GM19463 (cell line): Measurements from ENCODE around the gene SIRT1.
"Not testable (repeated sequence)": the region's sequence is repeated elsewhere in the genome, so short reads cannot be mapped to it uniquely, and the experiment has no call there.

ENCODE experiments used
- ATAC-seq: cut with Tn5 transposase; IDR thresholded peaks from one replicate; pipeline ENCODE4 v1.9.1; 2021; ENCODE audit warnings: mild to moderate bottlenecking, moderate library complexity; ENCODE audit not compliant: unreplicated experiment

SIRT1 gene

DNA sequence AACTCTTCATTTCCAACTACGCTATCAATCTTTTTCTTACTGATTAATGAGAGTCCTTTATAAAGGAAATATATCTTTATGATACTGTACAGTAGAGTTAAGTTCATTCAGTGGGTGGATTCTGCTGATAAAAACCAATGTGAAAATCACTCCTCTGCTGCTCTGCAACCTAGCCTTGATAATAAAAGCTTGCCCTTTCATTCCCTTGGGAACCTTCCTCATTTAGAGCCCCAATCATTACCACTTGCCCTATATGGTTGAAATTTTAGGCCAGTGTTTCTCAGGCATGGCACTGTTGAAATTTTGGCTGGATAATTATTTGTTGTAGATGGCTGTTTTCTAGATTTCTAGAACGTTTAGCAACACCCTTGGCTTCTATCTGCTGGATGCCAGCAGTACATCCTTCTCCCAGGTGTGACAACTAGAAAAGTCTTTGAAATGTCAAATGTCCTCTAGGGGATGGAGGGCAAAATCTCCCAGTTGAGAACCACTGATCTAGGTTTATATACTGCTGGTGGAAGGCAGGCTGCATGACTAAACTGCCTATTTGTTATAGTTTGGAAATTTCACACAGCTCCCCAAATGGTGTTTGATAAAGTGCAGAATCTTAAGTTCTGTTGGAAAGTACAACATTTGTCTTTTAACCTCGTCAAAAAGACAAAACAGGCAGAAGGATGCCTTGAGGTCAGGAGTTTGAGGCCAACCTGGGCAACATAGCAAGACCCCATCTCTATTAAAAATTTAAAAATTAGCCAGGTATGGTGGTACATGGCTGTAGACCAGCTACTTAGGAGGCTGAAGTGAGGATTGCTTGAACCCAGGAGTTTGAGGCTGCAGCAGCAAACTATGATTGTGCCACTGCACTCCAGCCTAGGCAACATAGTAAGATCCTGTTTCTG is 8.9 kb upstream of the SIRT1 start:
- no peak for ATAC-seq

DNA sequence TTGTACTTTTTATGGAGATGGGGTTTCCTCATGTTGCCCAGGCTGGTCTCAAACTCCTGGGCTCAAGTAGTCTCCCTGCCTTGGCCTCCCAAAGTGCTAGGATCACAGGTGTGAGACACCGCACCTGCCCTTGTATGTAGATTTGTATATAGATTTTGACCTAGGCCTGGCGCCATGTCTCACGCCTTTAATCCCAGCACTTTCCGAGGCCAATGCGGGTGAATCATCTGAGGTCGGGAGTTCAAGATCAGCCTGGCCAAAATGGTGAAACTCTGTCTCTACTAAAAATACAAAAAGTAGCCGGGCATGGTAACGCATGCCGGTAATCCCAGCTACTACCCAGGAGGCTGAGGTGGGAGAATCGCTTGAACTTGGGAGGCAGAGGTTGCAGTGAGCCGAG is 7.0 kb upstream of the SIRT1 start:
- not testable (repeated sequence) for ATAC-seq

DNA sequence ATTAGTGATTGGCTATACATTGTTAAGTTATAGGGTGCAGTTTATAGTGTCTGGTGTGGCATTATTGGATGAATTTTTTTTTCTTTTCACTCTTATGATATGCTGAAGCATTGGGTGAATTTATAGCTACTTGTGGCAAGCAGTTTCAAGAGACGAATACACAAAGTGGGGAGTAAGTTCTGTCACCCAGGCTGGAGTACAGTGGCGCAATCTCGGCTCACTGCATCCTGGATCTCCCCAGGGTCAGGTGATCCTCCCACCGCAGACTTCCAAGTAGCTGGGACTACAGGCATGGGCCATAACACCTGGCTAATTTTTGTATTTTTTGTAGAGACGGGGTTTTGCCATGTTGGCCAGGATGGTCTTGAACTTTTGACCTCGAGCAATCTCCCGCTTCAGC is 6.3 kb upstream of the SIRT1 start:
- no peak for ATAC-seq

DNA sequence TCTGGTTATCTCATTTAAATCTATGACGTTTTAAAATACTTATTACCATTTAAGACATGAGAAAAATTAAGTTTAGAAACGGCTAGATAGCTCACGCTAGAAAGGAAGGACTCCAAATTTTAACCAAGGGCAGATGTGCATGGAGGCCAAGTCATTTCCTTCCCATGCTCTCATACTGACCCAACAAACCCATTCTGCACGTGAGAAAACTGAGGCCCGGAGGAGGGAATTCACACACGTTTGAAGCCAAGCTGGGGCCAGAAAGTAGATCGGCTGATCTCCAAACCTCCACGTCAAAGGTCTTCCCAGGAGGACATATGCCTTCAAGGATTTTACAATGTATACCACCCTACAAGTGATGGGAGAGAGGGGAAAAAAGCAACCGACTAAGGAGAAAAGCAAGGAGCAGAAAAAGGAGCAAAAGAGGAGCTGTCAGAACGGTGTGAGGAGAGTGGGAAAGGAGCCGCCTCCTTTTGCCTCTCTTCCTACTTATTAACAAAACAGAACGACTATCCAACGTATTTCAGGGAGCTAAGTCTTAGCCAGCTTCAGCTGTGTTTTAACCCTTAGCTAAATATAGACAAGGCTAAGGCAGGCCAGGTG is 645 bp upstream of the SIRT1 start:
- ATAC-seq, result no peak

DNA sequence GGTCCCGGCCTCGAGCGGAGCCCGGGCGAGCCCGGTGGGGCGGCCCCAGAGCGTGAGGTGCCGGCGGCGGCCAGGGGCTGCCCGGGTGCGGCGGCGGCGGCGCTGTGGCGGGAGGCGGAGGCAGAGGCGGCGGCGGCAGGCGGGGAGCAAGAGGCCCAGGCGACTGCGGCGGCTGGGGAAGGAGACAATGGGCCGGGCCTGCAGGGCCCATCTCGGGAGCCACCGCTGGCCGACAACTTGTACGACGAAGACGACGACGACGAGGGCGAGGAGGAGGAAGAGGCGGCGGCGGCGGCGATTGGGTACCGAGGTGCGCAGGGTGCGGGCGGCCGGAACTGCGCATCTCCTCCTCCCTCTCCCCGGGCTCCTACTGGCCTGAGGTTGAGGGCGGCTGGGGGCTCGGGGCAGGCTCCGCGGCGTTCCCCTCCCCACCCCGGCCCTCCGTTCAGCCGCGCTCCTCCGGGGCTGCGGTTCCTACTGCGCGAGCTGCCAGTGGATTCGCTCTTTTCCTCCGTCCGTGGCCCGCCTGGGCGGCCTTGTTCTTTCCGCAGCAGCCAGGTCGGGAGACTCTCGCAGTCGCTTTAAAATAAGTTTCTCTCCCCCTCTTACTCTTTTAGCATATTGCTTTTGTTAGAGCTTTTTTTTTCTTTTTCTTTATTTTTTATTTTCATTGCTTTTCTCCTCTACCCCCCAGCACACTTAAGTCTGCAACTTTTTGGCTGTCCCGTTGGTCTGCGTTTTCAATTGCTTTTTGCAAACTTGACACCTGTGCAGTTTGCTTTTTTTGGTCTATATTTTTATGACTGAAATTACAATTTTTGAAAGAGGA is 600 bp downstream of the SIRT1 start:
- ATAC-seq, result peak; percentile 49

DNA sequence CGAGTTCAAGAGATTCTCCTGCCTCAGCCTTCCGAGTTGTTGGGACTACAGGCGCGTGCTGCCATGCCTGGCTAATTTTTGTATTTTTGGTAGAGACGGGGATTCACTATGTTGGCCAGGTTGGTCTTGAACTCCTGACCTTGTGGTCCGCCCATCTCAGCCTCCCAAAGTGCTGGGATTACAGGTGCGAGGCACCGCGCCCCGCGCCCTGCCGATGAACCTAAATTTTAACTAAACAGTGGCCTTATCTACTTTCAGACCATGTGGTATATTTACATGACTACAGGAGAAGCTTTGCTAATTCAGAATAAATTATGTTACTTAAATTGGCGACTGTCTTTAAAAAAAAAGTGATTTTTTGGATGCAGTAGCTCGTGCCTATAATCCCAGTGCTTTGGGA is 9.2 kb downstream of the SIRT1 start:
- no peak for ATAC-seq

DNA sequence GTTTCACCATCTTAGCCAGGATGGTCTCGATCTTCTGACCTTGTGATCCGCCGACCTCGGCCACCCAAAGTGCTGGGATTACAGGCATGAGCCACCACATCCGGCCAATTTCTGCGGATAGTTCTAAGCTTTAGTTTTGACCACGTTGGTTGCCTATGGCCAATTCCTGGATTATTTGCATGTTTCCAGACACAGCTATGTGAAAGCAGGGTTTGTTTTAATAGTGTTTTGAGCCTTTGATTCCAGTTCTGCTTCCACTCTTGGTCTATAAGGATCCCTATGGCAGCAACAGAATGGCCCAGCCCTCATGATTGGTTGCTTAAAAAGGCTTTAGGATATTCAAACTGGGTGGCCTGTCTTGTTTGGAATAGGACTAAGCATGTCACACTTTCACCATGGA is 19.1 kb downstream of the SIRT1 start:
- no peak for ATAC-seq

DNA sequence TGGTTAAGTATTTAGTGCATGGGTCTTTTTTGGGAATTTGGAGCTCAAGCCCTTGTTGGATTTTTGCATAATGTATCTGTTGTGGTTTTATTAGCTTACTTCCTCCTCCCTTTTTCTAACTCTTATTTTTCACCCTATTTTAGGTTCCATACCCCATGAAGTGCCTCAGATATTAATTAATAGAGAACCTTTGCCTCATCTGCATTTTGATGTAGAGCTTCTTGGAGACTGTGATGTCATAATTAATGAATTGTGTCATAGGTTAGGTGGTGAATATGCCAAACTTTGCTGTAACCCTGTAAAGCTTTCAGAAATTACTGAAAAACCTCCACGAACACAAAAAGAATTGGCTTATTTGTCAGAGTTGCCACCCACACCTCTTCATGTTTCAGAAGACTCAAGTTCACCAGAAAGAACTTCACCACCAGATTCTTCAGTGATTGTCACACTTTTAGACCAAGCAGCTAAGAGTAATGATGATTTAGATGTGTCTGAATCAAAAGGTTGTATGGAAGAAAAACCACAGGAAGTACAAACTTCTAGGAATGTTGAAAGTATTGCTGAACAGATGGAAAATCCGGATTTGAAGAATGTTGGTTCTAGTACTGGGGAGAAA is 28.0 kb downstream of the SIRT1 start:
- ATAC-seq, result no peak

DNA sequence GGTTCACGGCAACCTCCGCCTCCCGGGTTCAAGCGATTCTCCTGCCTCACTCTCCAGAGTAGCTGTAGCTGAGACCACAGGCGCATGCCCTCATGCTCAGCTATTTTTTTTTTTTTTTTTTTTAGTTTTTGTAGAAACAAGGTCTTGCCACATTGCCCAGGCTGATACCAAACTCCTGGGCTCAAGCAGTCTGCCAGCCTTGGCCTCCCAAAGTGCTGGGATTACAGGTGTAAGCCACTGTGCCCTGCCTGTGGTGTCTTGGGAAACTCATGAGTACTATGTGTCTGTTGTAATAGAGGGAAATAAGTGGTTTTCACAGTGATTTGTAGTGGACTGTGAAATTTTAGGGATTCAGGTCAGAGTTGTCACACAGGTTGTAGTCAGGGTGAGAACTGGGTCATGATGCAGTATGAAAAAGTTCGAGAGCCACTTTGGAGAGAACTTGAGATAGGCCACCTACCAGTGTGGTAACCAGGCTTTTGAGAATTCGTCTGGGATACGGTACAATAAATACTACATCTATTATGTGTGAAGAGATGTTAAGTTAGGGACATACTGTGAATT is 30.4 kb downstream of the SIRT1 start:
- ATAC-seq, result no peak

DNA sequence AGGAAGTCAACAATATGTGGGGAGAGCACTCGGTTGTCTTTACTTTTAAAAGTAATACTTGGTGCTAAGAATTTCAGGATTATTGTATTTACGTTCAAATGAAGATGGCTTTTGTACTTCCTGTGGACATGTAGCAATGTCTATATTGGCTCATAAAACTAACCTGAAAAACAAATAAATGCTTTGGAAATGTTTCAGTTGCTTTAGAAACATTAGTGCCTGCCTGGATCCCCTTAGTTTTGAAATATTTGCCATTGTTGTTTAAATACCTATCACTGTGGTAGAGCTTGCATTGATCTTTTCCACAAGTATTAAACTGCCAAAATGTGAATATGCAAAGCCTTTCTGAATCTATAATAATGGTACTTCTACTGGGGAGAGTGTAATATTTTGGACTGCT is 32.7 kb downstream of the SIRT1 start:
- no peak for ATAC-seq

DNA sequence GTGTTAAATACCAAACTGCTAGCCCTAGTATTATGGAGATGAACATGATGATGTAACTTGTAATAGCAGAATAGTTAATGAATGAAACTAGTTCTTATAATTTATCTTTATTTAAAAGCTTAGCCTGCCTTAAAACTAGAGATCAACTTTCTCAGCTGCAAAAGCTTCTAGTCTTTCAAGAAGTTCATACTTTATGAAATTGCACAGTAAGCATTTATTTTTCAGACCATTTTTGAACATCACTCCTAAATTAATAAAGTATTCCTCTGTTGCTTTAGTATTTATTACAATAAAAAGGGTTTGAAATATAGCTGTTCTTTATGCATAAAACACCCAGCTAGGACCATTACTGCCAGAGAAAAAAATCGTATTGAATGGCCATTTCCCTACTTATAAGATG is 33.2 kb downstream of the SIRT1 start:
- no peak for ATAC-seq

DNA sequence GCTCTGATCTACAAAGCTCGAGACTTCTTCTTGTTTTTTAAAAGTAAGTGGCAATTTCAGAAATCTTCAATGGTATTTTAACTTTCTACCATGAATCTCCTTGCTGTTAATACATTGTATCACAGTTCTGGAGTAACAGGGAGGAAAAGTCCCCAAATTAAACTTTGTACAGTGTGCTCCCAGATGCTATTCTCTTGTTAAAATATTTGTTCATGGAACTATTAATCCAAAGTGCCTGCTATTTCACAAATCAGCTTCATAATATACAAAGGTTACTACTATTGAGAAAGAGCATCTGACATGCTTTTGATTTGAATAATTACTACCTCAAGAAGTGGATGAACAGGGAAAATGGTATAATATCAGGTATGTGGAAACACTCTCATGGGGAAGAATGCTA is 36.6 kb downstream of the SIRT1 start:
- ATAC-seq, result no peak

DNA sequence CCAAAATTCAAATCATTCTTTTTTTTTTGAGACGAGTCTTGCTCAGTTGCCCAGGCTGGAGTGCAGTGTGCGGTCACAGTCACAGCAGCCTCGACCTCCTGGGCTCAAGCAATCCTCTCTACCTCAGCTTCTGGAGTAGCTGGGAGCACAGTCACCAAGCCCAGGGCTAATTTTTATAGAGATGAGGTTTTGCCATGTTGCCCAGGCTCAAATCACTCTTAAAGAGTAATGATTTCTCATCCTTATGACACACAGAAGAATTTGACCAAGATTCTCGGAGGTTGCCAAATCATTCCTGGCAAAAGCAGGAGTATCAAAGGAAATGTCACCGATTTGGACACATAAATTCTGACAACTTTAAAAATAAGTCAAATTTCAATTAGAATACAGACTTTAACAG is 39.1 kb downstream of the SIRT1 start:
- ATAC-seq, result no peak

DNA sequence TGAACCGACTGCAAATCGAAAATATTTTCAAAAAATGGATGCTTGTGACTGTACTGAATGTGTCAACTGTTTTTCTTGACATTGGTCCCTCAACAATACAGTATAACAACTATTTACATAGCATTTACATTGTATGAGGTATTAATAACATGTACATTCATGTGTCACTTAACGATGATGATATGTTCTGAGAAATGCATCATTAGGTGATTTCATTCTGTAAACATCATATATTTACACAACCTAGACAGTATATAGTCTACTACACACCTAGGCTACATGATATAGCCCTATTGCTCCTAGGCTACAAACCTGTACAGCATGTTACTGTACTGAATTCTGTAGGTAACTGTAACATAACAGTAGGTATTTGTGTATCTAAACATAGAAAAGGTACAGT is 39.7 kb downstream of the SIRT1 start:
- ATAC-seq, result no peak

DNA sequence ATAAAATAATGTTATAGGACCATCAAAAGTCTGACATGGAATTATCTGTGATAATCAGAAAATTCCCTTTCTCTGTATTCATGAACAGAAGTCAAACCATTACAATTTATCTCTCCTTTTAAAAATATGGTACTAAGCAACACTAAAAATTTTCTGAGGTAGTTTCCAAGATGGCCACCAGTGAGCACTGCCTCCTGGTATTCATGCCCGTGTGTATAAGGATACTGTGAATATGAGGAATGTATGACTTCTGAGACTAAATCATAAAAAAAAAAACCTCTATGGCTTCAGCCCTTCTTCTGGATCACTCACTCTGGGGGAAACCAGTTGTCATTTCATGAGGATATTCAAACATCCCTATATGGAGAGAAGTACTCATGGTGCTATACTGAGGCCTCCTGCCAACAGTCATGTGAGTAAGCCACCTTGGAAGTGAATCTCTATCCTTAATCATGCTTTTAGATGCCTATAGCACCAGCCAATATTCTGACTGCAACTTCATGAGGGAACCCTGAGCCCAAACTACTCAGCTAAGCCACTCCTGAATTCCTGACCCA is 41.1 kb downstream of the SIRT1 start:
- ATAC-seq, result no peak

DNA sequence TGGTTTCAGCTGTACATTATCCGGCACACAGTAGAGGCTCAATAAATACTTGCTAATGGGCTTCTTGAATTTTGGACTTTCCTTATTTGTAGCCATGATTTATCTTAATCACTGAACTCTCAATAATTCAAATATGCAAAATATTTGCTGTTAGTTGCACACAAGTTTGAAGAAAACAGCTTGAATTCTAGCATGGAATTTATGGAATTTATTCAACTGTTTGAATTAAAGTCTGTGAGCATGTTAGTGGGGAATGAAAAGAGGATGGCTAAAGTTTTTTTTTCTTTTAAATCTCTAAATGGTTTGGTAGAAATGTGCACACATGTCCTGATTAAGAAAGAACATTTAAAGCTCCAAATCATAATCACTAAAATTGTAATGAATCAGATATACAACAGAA is 42.5 kb downstream of the SIRT1 start:
- ATAC-seq, result no peak

DNA sequence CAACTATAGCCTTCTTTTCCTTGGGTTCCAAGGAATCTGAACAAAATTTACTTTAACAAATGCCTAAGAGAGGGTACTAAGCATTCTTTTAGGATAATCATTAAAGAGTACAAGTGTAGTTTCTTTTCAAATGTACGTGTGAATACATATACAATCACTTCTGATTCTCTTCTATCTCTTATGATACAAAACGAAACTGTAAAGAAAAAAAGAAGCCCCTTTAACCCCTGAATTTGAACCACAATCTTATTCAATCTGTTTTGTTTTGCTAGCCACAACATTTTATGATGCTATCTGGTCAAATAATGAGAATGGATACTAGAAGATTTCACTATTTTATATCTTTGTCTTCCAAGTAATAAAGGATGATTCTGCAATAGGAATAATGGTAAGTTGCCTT is 48.7 kb downstream of the SIRT1 start:
- ATAC-seq, result no peak

DNA sequence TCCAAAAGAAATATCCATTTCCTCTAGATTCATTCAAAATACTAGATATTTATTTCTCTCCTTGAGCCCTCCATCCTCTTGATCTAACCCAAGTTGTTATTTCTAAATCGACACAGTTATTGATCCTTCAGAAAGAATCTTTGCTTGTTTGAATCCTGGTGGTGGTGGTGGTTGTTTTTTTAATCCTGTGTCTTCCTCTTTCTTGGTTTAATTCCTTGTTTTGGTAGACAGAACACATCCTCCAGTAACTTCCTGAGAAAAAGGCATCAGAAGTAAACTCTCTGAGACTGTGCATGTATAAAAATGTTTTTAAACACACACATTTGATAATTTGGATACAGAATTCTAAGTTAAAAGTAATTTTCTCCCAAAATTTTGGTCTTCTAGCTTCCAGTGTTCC is 49.9 kb downstream of the SIRT1 start:
- no peak for ATAC-seq

DNA sequence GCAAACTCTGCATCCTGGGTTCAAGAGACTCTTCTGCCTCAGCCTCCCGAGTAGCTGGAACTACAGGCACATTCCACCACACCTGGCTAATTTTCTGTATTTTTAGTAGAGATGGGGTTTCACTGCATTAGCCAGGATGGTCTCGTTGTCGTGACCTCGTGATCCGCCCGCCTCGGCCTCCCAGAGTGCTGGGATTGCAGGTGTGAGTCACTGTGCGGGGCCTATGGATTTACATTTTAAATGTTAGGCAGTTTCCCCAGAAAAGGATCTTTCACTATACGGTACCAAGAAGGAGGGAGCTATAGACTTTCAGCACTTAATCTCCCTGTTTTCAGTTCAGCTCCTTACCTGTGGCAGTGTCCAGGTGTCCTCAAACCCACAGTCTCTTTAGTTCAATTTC is 50.8 kb downstream of the SIRT1 start:
- no peak for ATAC-seq

DNA sequence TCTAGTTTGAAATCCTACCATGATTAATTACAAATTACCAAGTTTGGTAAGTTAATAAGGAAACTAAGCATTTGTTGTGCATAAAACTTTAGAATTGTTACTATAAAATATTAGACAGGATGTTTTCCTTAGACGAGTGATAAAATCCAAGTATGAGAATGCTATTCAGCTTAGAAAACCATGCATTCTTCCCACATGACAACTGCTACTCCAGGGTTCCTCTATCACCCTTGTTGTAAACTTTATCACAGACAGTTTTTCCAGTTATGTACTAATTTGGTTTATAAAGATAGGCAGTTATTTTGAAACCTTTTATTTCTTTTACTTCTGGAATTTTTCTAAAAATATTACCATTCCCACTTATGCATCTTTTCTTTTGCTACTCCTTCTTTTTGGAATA is 52.0 kb downstream of the SIRT1 start:
- ATAC-seq, result no peak

DNA sequence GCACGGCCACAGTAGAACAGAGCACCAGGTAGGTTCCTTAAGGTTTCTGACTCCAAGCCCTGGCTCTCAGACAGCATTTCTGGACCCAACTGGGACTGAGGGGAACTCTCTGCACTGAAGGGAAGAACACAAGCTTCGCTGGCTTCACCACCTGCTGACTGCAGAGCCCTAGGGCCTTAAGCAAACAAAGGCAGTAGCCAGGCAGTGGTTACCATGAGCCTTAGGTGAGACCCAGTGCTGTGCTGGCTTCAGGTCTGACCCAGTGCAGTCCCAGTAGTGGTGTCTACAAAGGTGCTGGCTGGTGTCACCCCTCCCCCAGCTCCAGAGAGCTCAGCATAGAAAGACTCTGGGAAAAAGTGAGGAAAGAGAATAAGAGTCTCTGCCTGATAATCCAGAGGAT is 59.5 kb downstream of the SIRT1 start:
- no peak for ATAC-seq
